Measurements from ENCODE around the gene CMSS1.

The CMSS1 gene

DNA sequence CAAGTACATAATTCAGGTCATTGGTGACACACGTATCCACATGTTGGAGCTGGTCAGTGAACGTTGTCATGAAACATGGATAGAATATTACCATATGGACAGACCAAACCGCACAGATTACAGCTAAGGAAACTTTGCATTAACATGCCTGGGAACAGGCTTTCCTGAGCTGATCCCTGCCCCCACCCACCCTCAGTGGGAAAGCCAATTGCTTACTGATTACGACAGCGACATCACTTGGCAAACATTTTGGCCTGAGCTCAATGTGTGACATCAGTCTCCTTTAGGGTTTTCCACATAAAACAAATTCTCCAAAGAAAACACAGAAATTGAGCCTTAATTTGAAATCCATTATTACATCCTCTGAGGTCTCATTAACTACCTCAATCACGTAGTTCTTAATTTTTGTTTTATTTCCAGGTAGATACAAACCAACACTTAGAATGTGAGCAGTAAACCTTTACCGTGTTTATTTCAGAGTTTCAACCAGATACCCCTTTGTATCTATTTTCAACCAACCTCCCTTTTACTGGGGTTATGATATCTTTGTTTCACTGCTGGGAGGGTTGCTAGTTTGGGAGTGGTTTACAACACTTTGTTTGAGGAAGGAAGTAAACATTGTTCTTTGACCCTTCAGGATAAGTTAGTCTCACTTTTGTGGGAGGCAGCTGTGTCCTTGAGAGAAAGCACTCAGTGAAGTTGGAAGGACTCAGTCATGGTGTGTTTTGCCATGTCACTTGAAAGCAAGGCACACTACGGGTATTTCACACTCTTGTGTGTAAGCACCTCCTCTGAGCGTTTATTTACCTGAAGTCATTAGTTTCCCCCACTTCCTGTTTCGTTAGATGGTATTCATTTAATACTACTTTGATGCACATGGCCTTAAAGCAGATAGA is 103.1 kb downstream of the CMSS1 start:
- TF ChIP-seq, protein P1, sequence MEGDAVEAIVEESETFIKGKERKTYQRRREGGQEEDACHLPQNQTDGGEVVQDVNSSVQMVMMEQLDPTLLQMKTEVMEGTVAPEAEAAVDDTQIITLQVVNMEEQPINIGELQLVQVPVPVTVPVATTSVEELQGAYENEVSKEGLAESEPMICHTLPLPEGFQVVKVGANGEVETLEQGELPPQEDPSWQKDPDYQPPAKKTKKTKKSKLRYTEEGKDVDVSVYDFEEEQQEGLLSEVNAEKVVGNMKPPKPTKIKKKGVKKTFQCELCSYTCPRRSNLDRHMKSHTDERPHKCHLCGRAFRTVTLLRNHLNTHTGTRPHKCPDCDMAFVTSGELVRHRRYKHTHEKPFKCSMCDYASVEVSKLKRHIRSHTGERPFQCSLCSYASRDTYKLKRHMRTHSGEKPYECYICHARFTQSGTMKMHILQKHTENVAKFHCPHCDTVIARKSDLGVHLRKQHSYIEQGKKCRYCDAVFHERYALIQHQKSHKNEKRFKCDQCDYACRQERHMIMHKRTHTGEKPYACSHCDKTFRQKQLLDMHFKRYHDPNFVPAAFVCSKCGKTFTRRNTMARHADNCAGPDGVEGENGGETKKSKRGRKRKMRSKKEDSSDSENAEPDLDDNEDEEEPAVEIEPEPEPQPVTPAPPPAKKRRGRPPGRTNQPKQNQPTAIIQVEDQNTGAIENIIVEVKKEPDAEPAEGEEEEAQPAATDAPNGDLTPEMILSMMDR (conservative IDR thresholded peaks at IDR 0.05; ENCODE audit: low read length), result no peak
- no peak for TF ChIP-seq EZH2phosphoT487 (IDR thresholded peaks at IDR 0.05; ENCODE audit: borderline replicate concordance)
- H3K4me1 ChIP-seq (ENCODE audit: insufficient read depth, low read length, poor library complexity, severe bottlenecking), result peaks cover 6% of the 10 kb centered on the region
- H2AFZ ChIP-seq (ENCODE audit: low read length), result no peak overlapping the region
- no peaks in the 10 kb centered on the region for H3F3A ChIP-seq (ENCODE audit: low read depth)
- no peaks in the 10 kb centered on the region for H3K9me3 ChIP-seq (ENCODE audit: insufficient read depth, low read depth, low read length)
- H4K20me1 ChIP-seq (ENCODE audit: insufficient read depth, low read length, poor library complexity, severe bottlenecking), result no peaks in the 10 kb centered on the region
- no peaks in the 10 kb centered on the region for H3K27me3 ChIP-seq (ENCODE audit: insufficient read depth, low read length, poor library complexity, severe bottlenecking)
- no peak overlapping the region for H3K9ac ChIP-seq (ENCODE audit: low read depth, low read length, poor library complexity, severe bottlenecking)
- no peaks in the 10 kb centered on the region for H3K79me2 ChIP-seq (ENCODE audit: insufficient read depth, low read length)
- H3K4me3 ChIP-seq (ENCODE audit: low read length, poor library complexity, severe bottlenecking), result no peak overlapping the region
- no peaks in the 10 kb centered on the region for H3K36me3 ChIP-seq (ENCODE audit: insufficient read depth, low read length)
- H3K9me2 ChIP-seq (replicated peaks; ENCODE audit: low read depth, low read length), result no peaks in the 10 kb centered on the region
- no peak overlapping the region for H3K4me2 ChIP-seq (ENCODE audit: low read depth, low read length, poor library complexity, severe bottlenecking)

- H3K9ac ChIP-seq (ENCODE audit: low read depth, low read length, poor library complexity, severe bottlenecking), result no peak overlapping the region
- no peaks in the 10 kb centered on the region for H4K20me1 ChIP-seq (ENCODE audit: insufficient read depth, low read length, poor library complexity, severe bottlenecking)
- H3K4me1 ChIP-seq (ENCODE audit: insufficient read depth, low read length, poor library complexity, severe bottlenecking), result peaks cover 6% of the 10 kb centered on the region
- no peaks in the 10 kb centered on the region for H3K27me3 ChIP-seq (ENCODE audit: insufficient read depth, low read length, poor library complexity, severe bottlenecking)
- no peaks in the 10 kb centered on the region for H3K36me3 ChIP-seq (ENCODE audit: insufficient read depth, low read length)
- H2AFZ ChIP-seq (ENCODE audit: low read length), result no peak overlapping the region
- H3K79me2 ChIP-seq (ENCODE audit: insufficient read depth, low read length), result no peaks in the 10 kb centered on the region
- no peak for TF ChIP-seq EZH2phosphoT487 (IDR thresholded peaks at IDR 0.05; ENCODE audit: borderline replicate concordance)
- TF ChIP-seq, protein P1 (conservative IDR thresholded peaks at IDR 0.05; ENCODE audit: low read length), result no peak
- H3F3A ChIP-seq (ENCODE audit: low read depth), result no peaks in the 10 kb centered on the region
- H3K9me2 ChIP-seq (replicated peaks; ENCODE audit: low read depth, low read length), result no peaks in the 10 kb centered on the region
- no peaks in the 10 kb centered on the region for H3K9me3 ChIP-seq (ENCODE audit: insufficient read depth, low read depth, low read length)
- H3K4me3 ChIP-seq (ENCODE audit: low read length, poor library complexity, severe bottlenecking), result no peak overlapping the region
- no peak overlapping the region for H3K4me2 ChIP-seq (ENCODE audit: low read depth, low read length, poor library complexity, severe bottlenecking)
These were observed 103.7 kb downstream of the CMSS1 start for GRCh38 chr3:99921377-99921695.

GRCh38 chr3:99921986-99922385 is 104.3 kb downstream of the CMSS1 start:
- no peaks in the 10 kb centered on the region for H3K9me2 ChIP-seq (replicated peaks; ENCODE audit: low read depth, low read length)
- H4K20me1 ChIP-seq (ENCODE audit: insufficient read depth, low read length, poor library complexity, severe bottlenecking), result no peaks in the 10 kb centered on the region
- TF ChIP-seq, protein P1 (conservative IDR thresholded peaks at IDR 0.05; ENCODE audit: low read length), result no peak
- no peak for TF ChIP-seq EZH2phosphoT487 (IDR thresholded peaks at IDR 0.05; ENCODE audit: borderline replicate concordance)
- no peak overlapping the region for H3K9ac ChIP-seq (ENCODE audit: low read depth, low read length, poor library complexity, severe bottlenecking)
- peaks cover 6% of the 10 kb centered on the region for H3K4me1 ChIP-seq (ENCODE audit: insufficient read depth, low read length, poor library complexity, severe bottlenecking)
- no peaks in the 10 kb centered on the region for H3F3A ChIP-seq (ENCODE audit: low read depth)
- no peaks in the 10 kb centered on the region for H3K79me2 ChIP-seq (ENCODE audit: insufficient read depth, low read length)
- H3K36me3 ChIP-seq (ENCODE audit: insufficient read depth, low read length), result no peaks in the 10 kb centered on the region
- H3K27me3 ChIP-seq (ENCODE audit: insufficient read depth, low read length, poor library complexity, severe bottlenecking), result no peaks in the 10 kb centered on the region
- H3K4me3 ChIP-seq (ENCODE audit: low read length, poor library complexity, severe bottlenecking), result no peak overlapping the region
- no peak overlapping the region for H3K4me2 ChIP-seq (ENCODE audit: low read depth, low read length, poor library complexity, severe bottlenecking)
- no peak overlapping the region for H2AFZ ChIP-seq (ENCODE audit: low read length)
- H3K9me3 ChIP-seq (ENCODE audit: insufficient read depth, low read depth, low read length), result no peaks in the 10 kb centered on the region

Data from Loucy (cell line).